Vagina (tissue), 2 donors: ENCODE measurements around the gene LRRFIP2. TPM values are rescaled to one million over a fixed set of nuclear protein-coding genes. Genes with fewer than 3 reads are reported as not detected.
"Not testable (repeated sequence)": the region's sequence is repeated elsewhere in the genome, so short reads cannot be mapped to it uniquely, and the experiment has no call there.

Experiments used
- DNase-seq, 2 donors: peaks; one replicate each; pipeline ENCODE4 v3.0.0-alpha.2; 2017; ENCODE audit errors: extremely low spot score in 2 of 2
- H3K27ac ChIP-seq: fragments of 200-600 bp; sonication (generic); one replicate; pipeline ENCODE4 v1.5.1; 2019
- H3K27me3 ChIP-seq: fragments of 200-600 bp; sonication (generic); one replicate; pipeline ENCODE4 v1.5.1; 2019
- H3K36me3 ChIP-seq, 2 donors: fragments of 200-600 bp; sonication (generic); one replicate each; pipeline ENCODE4 v1.5.1; 2017 to 2019
- H3K4me1 ChIP-seq: fragments of 200-600 bp; sonication (generic); one replicate; pipeline ENCODE4 v1.5.1; 2019
- H3K4me3 ChIP-seq, 2 donors: fragments of 200-600 bp; sonication (generic); 1 replicate in 1 of 2; 2 replicates in 1 of 2; pipeline ENCODE4 v1.5.1; 2016 to 2019
- H3K9me3 ChIP-seq: fragments of 200-600 bp; sonication (generic); one replicate; pipeline ENCODE4 v1.5.1; 2019
- POLR2A ChIP-seq, 2 donors: fragments of 450-650 bp; IDR thresholded peaks; one replicate each; pipeline ENCODE4 v1.6.1; 2017; ENCODE audit warnings: antibody characterized with exemption in 2 of 2, mild to moderate bottlenecking in 2 of 2, moderate library complexity in 2 of 2
- POLR2AphosphoS5 ChIP-seq, 2 donors: sonication (generic); formaldehyde crosslinking; IDR thresholded peaks; one replicate each; pipeline ENCODE4 v1.9.0; 2017; ENCODE audit warnings: antibody characterized with exemption in 2 of 2, mild to moderate bottlenecking in 2 of 2, low read depth in 1 of 2; ENCODE audit not compliant: insufficient read depth in 1 of 2
- intact Hi-C: fragments of 100-400 bp; cut with DNase I; formaldehyde crosslinking; loops from one replicate; pipeline ENCODE4 v1.15.1; 2023
- total RNA-seq: library from RNA; depleted of rRNA; stranded (reverse); fragments of >200 nt; gene quantifications from one replicate; pipeline ENCODE4 v1.2.3, GENCODE V29; 2016
- TF ChIP-seq, protein P1 (sequence below), 3 experiments: fragments of 450-650 bp in 2 of 3; fragments of 200-600 bp in 1 of 3; sonication (generic) in 1 of 3; IDR thresholded peaks; one replicate each; pipeline ENCODE4 v1.5.1; 2017 to 2019; ENCODE audit warnings: antibody characterized with exemption in 3 of 3, mild to moderate bottlenecking in 2 of 3, moderate library complexity in 2 of 3

The LRRFIP2 gene
- total RNA-seq, 1 donor from 2014 or later, result 74.2 TPM

GRCh38 chr3:37210230-37210629 is 35.8 kb upstream of the LRRFIP2 start:
- no peak overlapping the region for H3K4me3 ChIP-seq
- no peaks in the 10 kb centered on the region for H3K36me3 ChIP-seq
- TF ChIP-seq POLR2AphosphoS5 (IDR thresholded peaks at IDR 0.05; ENCODE audit: insufficient read depth in 1 of 2, low read depth in 1 of 2) (no peak), POLR2A (IDR thresholded peaks at IDR 0.05) (no peak)
- TF ChIP-seq, protein P1, sequence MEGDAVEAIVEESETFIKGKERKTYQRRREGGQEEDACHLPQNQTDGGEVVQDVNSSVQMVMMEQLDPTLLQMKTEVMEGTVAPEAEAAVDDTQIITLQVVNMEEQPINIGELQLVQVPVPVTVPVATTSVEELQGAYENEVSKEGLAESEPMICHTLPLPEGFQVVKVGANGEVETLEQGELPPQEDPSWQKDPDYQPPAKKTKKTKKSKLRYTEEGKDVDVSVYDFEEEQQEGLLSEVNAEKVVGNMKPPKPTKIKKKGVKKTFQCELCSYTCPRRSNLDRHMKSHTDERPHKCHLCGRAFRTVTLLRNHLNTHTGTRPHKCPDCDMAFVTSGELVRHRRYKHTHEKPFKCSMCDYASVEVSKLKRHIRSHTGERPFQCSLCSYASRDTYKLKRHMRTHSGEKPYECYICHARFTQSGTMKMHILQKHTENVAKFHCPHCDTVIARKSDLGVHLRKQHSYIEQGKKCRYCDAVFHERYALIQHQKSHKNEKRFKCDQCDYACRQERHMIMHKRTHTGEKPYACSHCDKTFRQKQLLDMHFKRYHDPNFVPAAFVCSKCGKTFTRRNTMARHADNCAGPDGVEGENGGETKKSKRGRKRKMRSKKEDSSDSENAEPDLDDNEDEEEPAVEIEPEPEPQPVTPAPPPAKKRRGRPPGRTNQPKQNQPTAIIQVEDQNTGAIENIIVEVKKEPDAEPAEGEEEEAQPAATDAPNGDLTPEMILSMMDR (IDR thresholded peaks at IDR 0.05), result no peak
- no peak for DNase-seq
- intact Hi-C loops, result loop anchor here (10.0 kb wide), 1 partner anchor 185 kb away; no protein-coding TSS in a partner anchor
- no peak overlapping the region for H3K27ac ChIP-seq
- no peaks in the 10 kb centered on the region for H3K27me3 ChIP-seq
- H3K4me1 ChIP-seq, result no peaks in the 10 kb centered on the region
- H3K9me3 ChIP-seq, result no peaks in the 10 kb centered on the region

GRCh38 chr3:37208576-37208975 is 34.2 kb upstream of the LRRFIP2 start:
- H3K27me3 ChIP-seq, H3K9me3 ChIP-seq, H3K4me3 ChIP-seq, H3K27ac ChIP-seq, intact Hi-C loops, DNase-seq, H3K4me1 ChIP-seq, H3K36me3 ChIP-seq: not testable (repeated sequence)

DNA sequence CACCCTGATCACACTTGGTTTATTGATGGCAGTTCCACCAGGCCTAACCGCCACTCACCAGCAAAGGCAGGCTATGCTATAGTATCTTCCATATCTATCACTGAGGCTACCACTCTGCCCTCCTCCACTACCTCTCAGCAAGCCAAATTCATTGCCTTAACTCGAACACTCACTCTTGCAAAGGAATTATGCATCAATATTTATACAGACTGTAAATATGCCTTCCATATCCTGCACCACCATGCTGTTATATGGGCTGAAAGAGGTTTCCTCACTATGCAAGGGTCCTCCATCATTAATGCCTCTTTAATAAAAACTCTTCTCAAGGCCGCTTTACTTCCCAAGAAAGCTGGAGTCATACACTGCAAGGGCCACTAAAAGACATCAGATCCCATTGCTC is 33.6 kb upstream of the LRRFIP2 start:
- H3K27ac ChIP-seq, H3K9me3 ChIP-seq, H3K4me3 ChIP-seq, intact Hi-C loops, H3K36me3 ChIP-seq, H3K4me1 ChIP-seq, DNase-seq, H3K27me3 ChIP-seq: not testable (repeated sequence)

DNA sequence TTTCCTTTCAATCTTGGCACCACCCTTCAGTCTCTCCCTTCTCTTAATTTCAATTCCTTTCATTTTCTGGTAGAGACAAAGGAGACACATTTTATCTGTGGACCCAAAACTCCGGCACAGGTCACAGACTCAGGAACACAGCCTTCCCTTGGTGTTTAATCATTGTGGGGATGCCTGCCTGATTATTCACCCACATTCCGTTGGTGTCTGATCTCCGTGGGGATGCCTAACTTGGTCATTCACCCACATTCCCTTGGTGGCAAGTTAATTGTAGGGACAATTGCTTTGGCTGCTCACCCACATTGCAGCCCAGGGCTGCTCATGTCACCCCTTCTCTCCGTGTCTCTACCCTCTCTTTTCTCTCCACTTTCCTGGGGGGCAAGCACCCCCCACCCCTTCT is 31.7 kb upstream of the LRRFIP2 start:
- H3K27me3 ChIP-seq, H3K36me3 ChIP-seq, DNase-seq, H3K9me3 ChIP-seq, H3K4me1 ChIP-seq, H3K27ac ChIP-seq, H3K4me3 ChIP-seq, intact Hi-C loops: not testable (repeated sequence)

GRCh38 chr3:37204314-37204713 is 29.9 kb upstream of the LRRFIP2 start:
- Histone ChIP-seq H3K9me3 (no peaks in the 10 kb centered on the region), H3K4me1 (no peaks in the 10 kb centered on the region), H3K4me3 (no peak overlapping the region), H3K36me3 (no peaks in the 10 kb centered on the region), H3K27me3 (no peaks in the 10 kb centered on the region), H3K27ac (no peak overlapping the region)
- no peak for DNase-seq
- TF ChIP-seq POLR2A (IDR thresholded peaks at IDR 0.05), result no peak
- TF ChIP-seq, protein P1 (IDR thresholded peaks at IDR 0.05), result no peak
- no peak for TF ChIP-seq POLR2AphosphoS5 (IDR thresholded peaks at IDR 0.05; ENCODE audit: insufficient read depth in 1 of 2, low read depth in 1 of 2)
- intact Hi-C loops, result no loop called here

- no peak overlapping the region for H3K27ac ChIP-seq
- H3K4me1 ChIP-seq, result no peaks in the 10 kb centered on the region
- H3K4me3 ChIP-seq, result no peak overlapping the region
- intact Hi-C loops, result no loop called here
- no peaks in the 10 kb centered on the region for H3K27me3 ChIP-seq
- no peaks in the 10 kb centered on the region for H3K36me3 ChIP-seq
- no peak for DNase-seq
- no peak for TF ChIP-seq POLR2A (IDR thresholded peaks at IDR 0.05)
- no peak for TF ChIP-seq POLR2AphosphoS5 (IDR thresholded peaks at IDR 0.05; ENCODE audit: insufficient read depth in 1 of 2, low read depth in 1 of 2)
- TF ChIP-seq, protein P1 (IDR thresholded peaks at IDR 0.05), result no peak
- H3K9me3 ChIP-seq, result no peaks in the 10 kb centered on the region
Measured at GRCh38 chr3:37202035-37202434, 27.7 kb upstream of the LRRFIP2 start.

- no peak for DNase-seq
- H3K36me3 ChIP-seq, result no peaks in the 10 kb centered on the region
- H3K27ac ChIP-seq, result no peak overlapping the region
- intact Hi-C loops, result no loop called here
- no peak overlapping the region for H3K4me3 ChIP-seq
- TF ChIP-seq, protein P1 (IDR thresholded peaks at IDR 0.05), result no peak
- TF ChIP-seq POLR2AphosphoS5 (IDR thresholded peaks at IDR 0.05; ENCODE audit: insufficient read depth in 1 of 2, low read depth in 1 of 2), result no peak
- no peak for TF ChIP-seq POLR2A (IDR thresholded peaks at IDR 0.05)
- H3K4me1 ChIP-seq, result no peaks in the 10 kb centered on the region
- no peaks in the 10 kb centered on the region for H3K27me3 ChIP-seq
- H3K9me3 ChIP-seq, result no peaks in the 10 kb centered on the region
Measured at GRCh38 chr3:37200141-37200540, 25.8 kb upstream of the LRRFIP2 start.
